ENCODE data around the gene ARHGAP10. TPM values are rescaled to one million over a fixed set of nuclear protein-coding genes. Genes with fewer than 3 reads are reported as not detected.

Gene ARHGAP10
- total RNA-seq, 2 experiments from 2014 or later = 3.6 to 3.8 TPM

DNA sequence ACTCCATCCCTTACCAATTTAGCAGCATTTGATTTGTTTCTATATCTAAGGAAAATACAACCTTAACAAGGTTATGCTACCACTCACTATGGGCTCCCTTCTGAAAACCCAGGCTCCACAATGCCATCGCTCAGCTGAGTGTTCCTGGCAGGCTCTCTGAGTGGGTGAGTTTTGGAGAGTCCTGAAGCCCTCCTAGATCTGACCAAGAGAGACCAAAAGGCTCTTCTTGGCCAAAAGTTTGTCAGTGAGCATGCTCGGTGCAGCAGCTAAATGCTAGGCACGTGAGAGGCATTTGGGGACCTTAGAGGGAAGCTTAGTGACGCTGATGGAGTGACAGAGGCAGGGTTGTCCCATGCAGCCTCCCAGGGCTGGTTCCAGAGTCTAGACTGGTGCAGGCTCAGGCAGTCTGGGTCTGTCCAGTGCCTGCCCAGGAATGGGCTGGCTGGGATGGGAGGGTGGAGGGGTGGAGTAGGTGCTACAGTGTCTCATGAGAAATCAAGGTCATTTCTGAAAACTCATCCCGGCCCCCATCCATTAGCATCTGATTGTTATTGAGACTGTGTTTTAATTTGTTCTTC lies 363.5 kb downstream of the ARHGAP10 start:
- CTCF ChIA-PET = no interaction called here
- peaks cover 18% of the 10 kb centered on the region for H3K36me3 Mint-ChIP-seq (ENCODE audit: low read depth)
- H3K4me1 Mint-ChIP-seq (ENCODE audit: low read depth) = peaks cover 5% of the 10 kb centered on the region
- DNase-seq = no peak
- H3K9me3 Mint-ChIP-seq = no peaks in the 10 kb centered on the region
- H3K27me3 Mint-ChIP-seq (ENCODE audit: low read depth) = no peaks in the 10 kb centered on the region
- intact Hi-C loops (cut with micrococcal nuclease) = no loop called here
- no peak overlapping the region for H3K4me3 Mint-ChIP-seq
- no peak overlapping the region for H3K27ac Mint-ChIP-seq

DNA sequence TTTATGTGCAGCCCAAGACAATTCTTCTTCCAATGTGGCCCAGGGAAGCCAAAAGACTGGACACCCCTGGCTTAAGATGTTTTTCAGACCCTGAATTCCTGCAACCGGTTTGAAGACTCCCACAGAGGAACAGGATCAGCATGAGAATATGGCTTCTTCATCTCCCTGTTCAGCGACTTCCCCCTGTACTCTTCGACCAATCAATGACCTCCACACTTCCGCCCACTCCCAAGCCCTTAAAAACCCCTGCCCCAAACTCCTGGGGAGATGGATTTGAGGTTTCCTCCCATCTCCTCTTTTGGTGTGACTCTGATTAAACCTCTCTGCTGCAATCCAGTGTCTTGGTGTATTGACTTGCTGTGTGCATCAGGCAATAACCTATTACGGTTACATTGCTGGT lies 365.9 kb downstream of the ARHGAP10 start:
- CTCF ChIA-PET = no interaction called here
- DNase-seq = no peak
- Mint-ChIP-seq H3K4me1 (ENCODE audit: low read depth) (peaks cover 13% of the 10 kb centered on the region), H3K27me3 (ENCODE audit: low read depth) (no peaks in the 10 kb centered on the region), H3K9me3 (no peaks in the 10 kb centered on the region), H3K36me3 (ENCODE audit: low read depth) (peaks cover 19% of the 10 kb centered on the region), H3K4me3 (no peak overlapping the region), H3K27ac (no peak overlapping the region)
- intact Hi-C loops (cut with micrococcal nuclease) = no loop called here

DNA sequence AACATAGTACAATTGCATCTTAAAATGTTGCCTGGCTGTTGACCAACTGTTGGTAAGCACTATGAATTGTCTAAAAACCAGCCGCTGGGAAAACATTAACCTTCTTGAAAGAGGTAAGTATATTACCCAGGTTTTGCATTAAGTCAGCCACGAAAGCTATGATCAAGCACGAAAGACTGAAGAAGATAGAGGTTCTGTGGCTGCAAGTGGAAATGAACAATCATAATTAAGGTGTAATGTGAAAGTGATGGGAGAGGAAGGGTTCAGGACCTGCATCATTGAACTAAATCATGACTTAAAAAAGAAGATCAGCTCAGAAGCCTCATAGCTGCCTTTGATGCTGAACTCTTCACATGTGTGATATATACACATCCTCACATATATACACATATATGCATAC lies 369.3 kb downstream of the ARHGAP10 start:
- no peaks in the 10 kb centered on the region for H3K27me3 Mint-ChIP-seq (ENCODE audit: low read depth)
- CTCF ChIA-PET = interaction anchor here (0.5 to 0.7 kb wide), 2 partner anchors 34 to 116 kb away, joined by 3 read pairs; no protein-coding TSS in a partner anchor
- H3K4me1 Mint-ChIP-seq (ENCODE audit: low read depth) = peaks cover 23% of the 10 kb centered on the region
- H3K36me3 Mint-ChIP-seq (ENCODE audit: low read depth) = peaks cover 27% of the 10 kb centered on the region
- no peak for DNase-seq
- H3K27ac Mint-ChIP-seq = no peak overlapping the region
- no peak overlapping the region for H3K4me3 Mint-ChIP-seq
- H3K9me3 Mint-ChIP-seq = no peaks in the 10 kb centered on the region
- intact Hi-C loops (cut with micrococcal nuclease) = no loop called here

DNA sequence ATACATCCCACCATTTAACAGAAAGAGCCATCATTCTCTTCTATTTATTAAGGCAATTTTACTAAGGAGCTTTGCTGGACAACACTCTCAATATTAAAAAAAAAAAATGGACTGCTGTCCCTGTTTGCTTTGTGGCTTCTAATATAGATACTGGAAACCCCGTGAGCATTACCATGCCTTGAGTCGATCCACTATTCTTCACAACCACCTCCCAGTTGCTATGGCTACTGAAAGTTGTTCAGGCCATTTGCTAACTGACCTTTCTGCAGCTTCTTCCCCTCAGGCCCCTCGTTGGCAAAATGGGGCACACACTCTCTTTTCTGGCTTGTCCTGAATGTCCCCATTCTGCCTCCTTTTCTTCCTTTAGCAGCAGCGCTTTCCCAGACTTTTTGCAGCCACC lies 369.9 kb downstream of the ARHGAP10 start:
- Mint-ChIP-seq H3K4me1 (ENCODE audit: low read depth) (peaks cover 23% of the 10 kb centered on the region), H3K27me3 (ENCODE audit: low read depth) (no peaks in the 10 kb centered on the region), H3K27ac (no peak overlapping the region), H3K9me3 (no peaks in the 10 kb centered on the region), H3K4me3 (no peak overlapping the region), H3K36me3 (ENCODE audit: low read depth) (peaks cover 30% of the 10 kb centered on the region)
- no peak for DNase-seq
- CTCF ChIA-PET = interaction anchor here (0.5 to 0.7 kb wide), 3 partner anchors 34 to 1354 kb away, joined by 3 read pairs; no protein-coding TSS in a partner anchor
- intact Hi-C loops (cut with micrococcal nuclease) = no loop called here

DNA sequence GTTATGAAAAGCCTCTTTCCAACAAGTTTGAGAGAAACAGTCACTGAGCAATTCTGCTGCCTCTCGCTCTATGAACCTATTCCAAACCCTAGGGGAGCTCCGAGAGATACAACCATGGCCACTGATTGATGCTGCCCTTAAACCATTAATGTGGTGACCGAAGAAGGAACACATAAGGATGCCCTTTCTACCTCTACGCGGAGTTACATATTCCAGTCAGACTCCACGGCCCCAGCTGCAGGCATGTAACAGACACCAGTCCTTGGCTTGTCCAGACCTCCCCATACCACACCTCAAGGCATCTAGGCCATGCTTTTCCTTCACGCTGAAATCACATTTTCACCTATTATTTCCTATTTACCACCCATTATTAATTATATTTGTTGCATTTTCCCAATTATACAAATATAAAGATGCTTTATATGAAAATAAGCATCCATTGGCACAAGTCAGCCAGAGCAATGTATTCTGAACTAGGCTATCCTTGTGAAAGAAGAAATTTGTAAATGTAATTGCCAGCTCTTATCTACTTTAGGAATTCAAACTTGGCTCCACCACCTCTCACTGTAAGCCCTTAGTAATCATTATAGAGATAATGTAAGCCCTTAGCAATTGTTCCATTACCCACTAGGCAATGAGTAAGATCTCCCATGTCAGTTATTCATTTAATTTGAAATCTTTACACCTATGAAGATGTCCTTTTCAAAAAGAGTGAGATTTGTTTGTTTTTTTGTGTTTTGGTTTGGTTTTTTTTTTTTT lies 371.9 kb downstream of the ARHGAP10 start:
- Mint-ChIP-seq H3K4me1 (ENCODE audit: low read depth) (peaks cover 20% of the 10 kb centered on the region), H3K9me3 (no peaks in the 10 kb centered on the region), H3K36me3 (ENCODE audit: low read depth) (peaks cover 42% of the 10 kb centered on the region), H3K27me3 (ENCODE audit: low read depth) (no peaks in the 10 kb centered on the region), H3K4me3 (no peak overlapping the region), H3K27ac (no peak overlapping the region)
- DNase-seq = no peak
- CTCF ChIA-PET = interaction anchor here (0.6 to 0.9 kb wide), 2 partner anchors 54 to 434 kb away, joined by 3 read pairs; no protein-coding TSS in a partner anchor
- intact Hi-C loops (cut with micrococcal nuclease) = no loop called here

DNA sequence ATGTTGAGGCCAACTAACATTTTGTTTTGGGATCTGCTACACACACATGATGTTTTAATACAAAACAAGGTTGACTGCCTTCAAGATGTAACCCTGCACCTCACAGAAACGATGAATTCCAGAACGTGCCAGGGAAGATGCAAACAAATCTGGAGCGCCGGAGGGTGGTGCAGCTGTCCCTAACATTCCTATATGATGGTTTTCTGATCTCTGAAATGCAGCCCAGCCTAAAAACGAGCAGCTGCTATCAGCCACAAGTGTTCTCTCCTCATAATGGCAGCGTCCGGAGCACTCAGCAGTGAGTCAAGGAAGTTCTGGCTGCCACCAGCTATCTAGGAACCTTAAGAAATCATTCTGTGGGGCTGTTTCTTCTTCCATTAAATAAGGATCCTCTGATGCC lies 376.9 kb downstream of the ARHGAP10 start:
- Mint-ChIP-seq H3K4me1 (ENCODE audit: low read depth) (peaks cover 29% of the 10 kb centered on the region), H3K9me3 (no peaks in the 10 kb centered on the region), H3K27me3 (ENCODE audit: low read depth) (no peaks in the 10 kb centered on the region), H3K36me3 (ENCODE audit: low read depth) (peaks cover 40% of the 10 kb centered on the region), H3K27ac (no peak overlapping the region), H3K4me3 (no peak overlapping the region)
- intact Hi-C loops (cut with micrococcal nuclease) = no loop called here
- CTCF ChIA-PET = no interaction called here
- DNase-seq = no peak

DNA sequence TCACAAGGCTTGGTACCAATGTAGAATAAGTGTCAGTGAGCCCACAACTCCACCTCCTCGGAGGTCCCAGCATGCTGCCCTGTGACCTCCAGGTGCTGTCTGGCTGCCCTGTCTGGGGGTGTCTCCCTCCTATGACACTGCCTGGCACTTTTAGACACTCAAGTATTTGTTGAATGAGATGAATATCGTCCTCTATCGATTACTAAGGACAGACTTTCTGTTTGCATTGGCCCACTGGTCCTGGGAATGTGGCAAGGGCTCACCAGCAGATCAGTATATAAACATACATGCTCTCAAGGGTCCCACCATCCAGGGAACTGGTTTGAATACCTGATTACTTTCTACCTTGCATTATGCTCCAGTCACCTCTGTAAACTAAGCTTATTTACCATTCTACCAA lies 377.3 kb downstream of the ARHGAP10 start:
- no peak for DNase-seq
- Mint-ChIP-seq H3K27me3 (ENCODE audit: low read depth) (no peaks in the 10 kb centered on the region), H3K36me3 (ENCODE audit: low read depth) (peaks cover 45% of the 10 kb centered on the region), H3K4me1 (ENCODE audit: low read depth) (peaks cover 28% of the 10 kb centered on the region), H3K4me3 (no peak overlapping the region), H3K27ac (no peak overlapping the region), H3K9me3 (no peaks in the 10 kb centered on the region)
- intact Hi-C loops (cut with micrococcal nuclease) = no loop called here
- CTCF ChIA-PET = no interaction called here

DNA sequence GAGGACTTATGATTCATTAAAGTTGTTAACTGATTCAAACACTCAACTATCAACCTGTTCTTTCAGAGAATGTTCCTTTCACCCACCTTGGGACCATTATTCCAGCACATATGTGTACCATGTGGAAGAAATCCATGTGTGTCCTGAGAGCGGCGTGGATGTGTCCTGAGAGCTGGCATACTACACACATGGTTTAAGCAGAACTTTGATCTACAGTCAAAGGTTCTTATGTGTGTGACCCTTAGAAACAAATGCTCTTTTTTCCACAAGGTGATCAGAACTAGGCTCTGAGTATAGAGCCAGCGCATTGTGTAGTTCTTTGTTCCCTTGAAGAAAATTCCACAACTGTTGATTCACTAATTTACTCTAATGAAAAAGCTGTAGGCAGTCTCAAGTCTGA lies 378.3 kb downstream of the ARHGAP10 start:
- Mint-ChIP-seq H3K27me3 (ENCODE audit: low read depth) (no peaks in the 10 kb centered on the region), H3K4me3 (no peak overlapping the region), H3K4me1 (ENCODE audit: low read depth) (peaks cover 30% of the 10 kb centered on the region), H3K36me3 (ENCODE audit: low read depth) (peaks cover 45% of the 10 kb centered on the region), H3K27ac (no peak overlapping the region), H3K9me3 (no peaks in the 10 kb centered on the region)
- intact Hi-C loops (cut with micrococcal nuclease) = no loop called here
- CTCF ChIA-PET = interaction anchor here (0.7 kb wide), 1 partner anchor 68 kb away, joined by 3 read pairs; no protein-coding TSS in a partner anchor
- DNase-seq = no peak

DNA sequence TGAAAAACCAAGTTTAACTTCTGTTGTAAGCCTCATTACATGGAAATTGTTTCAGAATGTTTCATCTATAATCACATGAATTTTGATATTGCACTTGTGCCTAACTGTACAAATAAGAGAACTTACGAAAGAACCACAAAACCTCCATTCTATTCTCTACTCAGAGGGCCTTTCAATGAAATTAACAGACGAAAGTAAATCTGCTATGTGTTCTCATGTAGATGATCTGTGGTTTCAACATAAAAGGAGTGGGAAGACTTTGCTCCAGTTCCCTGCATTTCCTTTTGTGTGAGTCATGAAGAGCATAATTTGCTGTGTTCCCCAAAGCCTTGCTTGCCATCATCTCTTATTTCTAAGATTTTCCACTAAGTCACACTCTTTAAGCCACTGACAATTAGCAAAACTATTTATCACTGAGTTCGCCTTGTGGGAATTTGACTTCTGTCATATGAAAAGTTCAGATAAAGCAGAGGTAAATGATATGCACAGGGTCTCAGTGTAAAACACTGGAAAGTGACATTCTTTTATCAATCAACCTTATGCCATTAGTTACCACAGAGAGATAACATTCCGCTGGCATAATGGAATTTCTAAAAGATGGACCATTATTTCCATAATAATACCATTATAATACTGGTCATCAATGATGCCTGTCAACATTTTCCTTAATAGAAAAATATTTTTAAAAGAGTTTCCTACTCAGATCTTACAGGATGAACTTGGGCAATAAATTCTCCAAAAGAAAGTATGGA lies 380.5 kb downstream of the ARHGAP10 start:
- H3K9me3 Mint-ChIP-seq = no peaks in the 10 kb centered on the region
- H3K36me3 Mint-ChIP-seq (ENCODE audit: low read depth) = peaks cover 30% of the 10 kb centered on the region
- peaks cover 38% of the 10 kb centered on the region for H3K4me1 Mint-ChIP-seq (ENCODE audit: low read depth)
- CTCF ChIA-PET = no interaction called here
- no peak overlapping the region for H3K4me3 Mint-ChIP-seq
- no peak for DNase-seq
- H3K27me3 Mint-ChIP-seq (ENCODE audit: low read depth) = no peaks in the 10 kb centered on the region
- intact Hi-C loops (cut with micrococcal nuclease) = loop anchor here (1.0 kb wide), 1 partner anchor 51 kb away; no protein-coding TSS in a partner anchor
- H3K27ac Mint-ChIP-seq = no peak overlapping the region

DNA sequence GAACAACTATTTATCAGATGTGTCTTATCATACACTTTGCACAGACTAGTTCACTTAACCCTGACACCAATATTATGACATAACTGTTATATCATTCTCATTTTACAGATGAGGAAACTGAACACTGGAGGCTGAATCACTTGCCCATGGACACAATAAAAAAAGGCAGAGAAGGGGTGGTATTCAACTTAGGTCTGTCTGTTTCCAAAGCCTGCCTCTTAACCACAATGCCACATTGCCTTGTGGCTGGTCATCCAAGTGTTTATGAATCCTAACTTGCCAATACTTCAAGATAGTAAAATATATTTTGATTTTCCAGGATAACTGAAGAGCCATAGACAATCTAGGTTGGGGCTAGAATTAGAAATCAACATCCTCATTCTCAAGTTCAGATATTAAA lies 382.5 kb downstream of the ARHGAP10 start:
- Mint-ChIP-seq H3K27ac (no peak overlapping the region), H3K27me3 (ENCODE audit: low read depth) (no peaks in the 10 kb centered on the region), H3K36me3 (ENCODE audit: low read depth) (peaks cover 25% of the 10 kb centered on the region), H3K9me3 (no peaks in the 10 kb centered on the region), H3K4me3 (no peak overlapping the region), H3K4me1 (ENCODE audit: low read depth) (peaks cover 56% of the 10 kb centered on the region)
- no peak for DNase-seq
- CTCF ChIA-PET = no interaction called here
- intact Hi-C loops (cut with micrococcal nuclease) = no loop called here

DNA sequence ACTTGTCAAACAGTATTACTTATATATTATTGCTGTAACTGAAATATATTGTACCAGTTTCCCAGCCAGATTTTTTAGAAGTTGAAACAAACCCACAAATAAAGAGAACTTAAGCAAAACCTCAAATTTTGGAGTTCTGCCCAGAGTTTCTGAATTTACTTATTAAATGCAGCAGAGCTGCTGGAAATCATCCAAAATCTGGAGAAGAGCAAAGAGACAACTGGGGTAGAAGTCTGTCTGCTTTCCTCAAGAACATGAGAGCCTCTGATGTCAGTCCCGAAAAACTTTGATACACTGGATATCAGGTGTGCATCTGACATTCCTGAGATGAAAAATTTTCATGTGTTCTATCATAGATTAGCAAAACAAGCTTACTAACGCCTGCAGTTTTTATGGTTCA lies 384.4 kb downstream of the ARHGAP10 start:
- Mint-ChIP-seq H3K9me3 (no peaks in the 10 kb centered on the region), H3K4me1 (ENCODE audit: low read depth) (peaks cover 52% of the 10 kb centered on the region), H3K4me3 (no peak overlapping the region), H3K27me3 (ENCODE audit: low read depth) (no peaks in the 10 kb centered on the region), H3K36me3 (ENCODE audit: low read depth) (peaks cover 24% of the 10 kb centered on the region), H3K27ac (no peak overlapping the region)
- CTCF ChIA-PET = no interaction called here
- no peak for DNase-seq
- intact Hi-C loops (cut with micrococcal nuclease) = no loop called here

DNA sequence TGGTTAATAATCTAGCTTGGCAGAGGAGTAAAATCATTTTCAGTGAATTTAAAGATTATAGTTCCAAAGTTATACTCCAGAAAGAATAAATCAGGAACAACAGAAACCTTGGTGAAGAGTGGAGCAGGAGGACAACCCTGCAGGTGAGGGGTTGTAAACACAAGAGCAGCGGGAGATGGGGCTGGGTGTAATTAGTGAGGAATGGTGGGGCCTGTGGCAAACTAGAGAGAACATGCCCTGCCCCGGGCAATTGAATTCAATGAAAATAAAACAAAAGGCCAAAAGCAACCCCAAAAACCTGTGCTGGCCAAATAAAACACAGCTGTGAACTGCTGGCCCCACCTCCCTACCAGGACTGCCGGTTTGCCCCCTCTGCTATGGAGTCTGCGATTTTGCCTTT lies 385.1 kb downstream of the ARHGAP10 start:
- H3K9me3 Mint-ChIP-seq = no peaks in the 10 kb centered on the region
- H3K36me3 Mint-ChIP-seq (ENCODE audit: low read depth) = peaks cover 29% of the 10 kb centered on the region
- H3K4me1 Mint-ChIP-seq (ENCODE audit: low read depth) = peaks cover 45% of the 10 kb centered on the region
- H3K4me3 Mint-ChIP-seq = no peak overlapping the region
- DNase-seq = no peak
- CTCF ChIA-PET = no interaction called here
- H3K27ac Mint-ChIP-seq = no peak overlapping the region
- intact Hi-C loops (cut with micrococcal nuclease) = no loop called here
- H3K27me3 Mint-ChIP-seq (ENCODE audit: low read depth) = no peaks in the 10 kb centered on the region
